ENCODE results near the gene NKIRAS1.
A peak's percentile ranks its signal among the peaks of the same experiment; 100 is the strongest.

Gene NKIRAS1

DNA sequence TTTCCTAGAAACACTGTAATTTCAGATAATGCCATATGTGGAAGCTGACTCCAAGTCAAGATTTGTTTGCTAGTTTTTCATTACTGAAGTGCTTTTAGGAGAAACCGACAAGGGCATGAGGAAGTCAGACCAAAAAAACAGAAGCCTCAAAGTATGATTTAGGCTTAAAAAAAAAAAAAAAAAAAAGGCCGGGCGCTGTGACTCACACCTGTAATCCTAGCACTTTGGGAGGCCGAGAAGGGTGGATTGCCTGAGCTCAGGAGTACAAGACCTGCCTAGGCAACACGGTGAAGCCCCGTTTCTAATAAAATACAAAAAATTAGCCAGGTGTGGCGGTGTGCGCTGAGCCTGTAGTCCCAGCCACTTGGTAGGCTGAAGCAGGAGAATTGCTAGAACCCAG lies 11.7 kb upstream of the NKIRAS1 start:
- no peak overlapping the region for H3K27ac ChIP-seq
- TF ChIP-seq ZFX (IDR thresholded peaks at IDR 0.05), result no peak
- TF ChIP-seq, protein P1, sequence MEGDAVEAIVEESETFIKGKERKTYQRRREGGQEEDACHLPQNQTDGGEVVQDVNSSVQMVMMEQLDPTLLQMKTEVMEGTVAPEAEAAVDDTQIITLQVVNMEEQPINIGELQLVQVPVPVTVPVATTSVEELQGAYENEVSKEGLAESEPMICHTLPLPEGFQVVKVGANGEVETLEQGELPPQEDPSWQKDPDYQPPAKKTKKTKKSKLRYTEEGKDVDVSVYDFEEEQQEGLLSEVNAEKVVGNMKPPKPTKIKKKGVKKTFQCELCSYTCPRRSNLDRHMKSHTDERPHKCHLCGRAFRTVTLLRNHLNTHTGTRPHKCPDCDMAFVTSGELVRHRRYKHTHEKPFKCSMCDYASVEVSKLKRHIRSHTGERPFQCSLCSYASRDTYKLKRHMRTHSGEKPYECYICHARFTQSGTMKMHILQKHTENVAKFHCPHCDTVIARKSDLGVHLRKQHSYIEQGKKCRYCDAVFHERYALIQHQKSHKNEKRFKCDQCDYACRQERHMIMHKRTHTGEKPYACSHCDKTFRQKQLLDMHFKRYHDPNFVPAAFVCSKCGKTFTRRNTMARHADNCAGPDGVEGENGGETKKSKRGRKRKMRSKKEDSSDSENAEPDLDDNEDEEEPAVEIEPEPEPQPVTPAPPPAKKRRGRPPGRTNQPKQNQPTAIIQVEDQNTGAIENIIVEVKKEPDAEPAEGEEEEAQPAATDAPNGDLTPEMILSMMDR (conservative IDR thresholded peaks at IDR 0.05), result no peak

DNA sequence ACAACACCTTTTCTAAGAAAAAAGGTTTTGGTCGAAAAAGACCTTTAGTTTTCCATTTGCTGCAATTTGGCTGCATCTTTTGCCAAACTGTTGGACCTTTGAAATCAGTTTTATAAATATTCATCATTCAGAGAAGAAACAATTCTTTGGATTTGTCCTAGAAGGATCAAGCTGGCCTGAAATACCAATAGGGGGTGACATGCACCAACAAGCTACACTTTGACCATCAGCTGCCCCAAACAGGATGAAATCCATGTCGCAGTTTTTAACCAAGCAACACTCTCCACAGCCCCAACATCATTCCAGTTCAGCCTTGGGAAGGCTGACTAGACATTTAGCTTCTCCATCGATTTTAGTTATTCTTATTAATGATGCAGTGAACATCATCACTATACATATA lies 9.9 kb upstream of the NKIRAS1 start:
- no peak overlapping the region for H3K27ac ChIP-seq
- TF ChIP-seq, protein P1 (conservative IDR thresholded peaks at IDR 0.05), result peak; percentile 24; the same call in 1 of the 2 replicates
- no peak for TF ChIP-seq ZFX (IDR thresholded peaks at IDR 0.05)

DNA sequence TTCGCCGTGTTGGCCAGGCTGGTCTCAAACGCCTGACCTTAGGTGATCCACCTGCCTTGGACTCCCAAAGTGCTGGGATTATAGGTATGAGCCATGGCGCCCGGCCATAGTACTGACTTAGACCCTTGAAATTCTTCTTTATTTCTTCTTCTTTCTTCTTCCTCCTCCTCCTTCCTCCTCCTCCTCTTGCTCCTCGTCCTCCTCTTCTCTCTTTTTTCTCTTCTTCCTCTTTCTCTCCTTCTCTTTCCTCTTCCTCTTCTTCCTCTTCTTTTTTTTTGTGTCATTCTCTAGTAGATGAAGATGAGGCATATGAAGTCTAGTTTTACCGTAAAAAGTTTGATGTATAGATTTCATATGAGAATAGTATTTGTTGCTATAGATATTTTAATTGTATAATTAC lies 9.5 kb upstream of the NKIRAS1 start:
- no peak for TF ChIP-seq ZFX (IDR thresholded peaks at IDR 0.05)
- TF ChIP-seq, protein P1 (conservative IDR thresholded peaks at IDR 0.05), result no peak
- no peak overlapping the region for H3K27ac ChIP-seq

DNA sequence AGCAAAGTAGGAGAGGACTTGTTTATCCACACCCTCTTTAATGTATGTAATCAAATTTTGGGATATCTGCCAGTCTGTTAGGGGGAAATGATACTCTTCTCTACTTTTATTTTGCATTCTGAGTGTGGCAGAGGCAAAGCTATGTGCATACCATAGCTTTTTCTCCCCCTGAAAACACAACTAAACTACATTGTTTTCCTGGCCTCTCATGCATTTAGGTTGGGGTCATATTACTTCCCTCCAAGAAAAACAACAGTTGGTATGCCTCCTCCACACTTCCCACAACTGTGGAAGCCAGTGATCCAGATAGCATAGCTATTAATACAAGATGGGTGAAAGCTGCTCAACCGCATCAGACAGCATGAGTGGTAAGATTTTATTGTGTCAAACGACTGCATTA lies 7.0 kb upstream of the NKIRAS1 start:
- no peak overlapping the region for H3K27ac ChIP-seq
- TF ChIP-seq, protein P1 (conservative IDR thresholded peaks at IDR 0.05), result no peak
- TF ChIP-seq ZFX (IDR thresholded peaks at IDR 0.05), result no peak

DNA sequence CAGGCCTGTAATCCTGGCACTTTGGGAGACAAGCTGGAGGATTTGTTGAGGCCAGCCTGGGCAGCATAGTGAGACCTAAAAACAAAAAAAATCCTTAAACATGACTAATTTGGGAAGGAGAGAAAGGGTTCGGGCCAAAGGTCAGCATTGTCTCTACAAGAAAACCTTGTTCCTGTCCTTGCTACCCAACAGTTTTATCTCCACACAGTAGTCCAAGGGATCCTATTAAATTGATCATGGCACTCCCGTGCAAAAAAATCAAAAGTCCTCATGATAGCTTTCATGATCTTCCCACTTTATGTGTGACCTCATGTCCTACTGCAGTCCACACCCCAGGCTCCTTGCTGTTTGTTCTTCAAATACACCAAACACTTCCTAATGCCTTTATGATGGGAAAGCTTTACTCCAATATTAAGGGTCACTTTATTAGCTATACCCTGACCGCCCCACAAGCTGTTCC lies 4.3 kb upstream of the NKIRAS1 start:
- no peak overlapping the region for H3K27ac ChIP-seq
- TF ChIP-seq, protein P1 (conservative IDR thresholded peaks at IDR 0.05), result no peak
- no peak for TF ChIP-seq ZFX (IDR thresholded peaks at IDR 0.05)

DNA sequence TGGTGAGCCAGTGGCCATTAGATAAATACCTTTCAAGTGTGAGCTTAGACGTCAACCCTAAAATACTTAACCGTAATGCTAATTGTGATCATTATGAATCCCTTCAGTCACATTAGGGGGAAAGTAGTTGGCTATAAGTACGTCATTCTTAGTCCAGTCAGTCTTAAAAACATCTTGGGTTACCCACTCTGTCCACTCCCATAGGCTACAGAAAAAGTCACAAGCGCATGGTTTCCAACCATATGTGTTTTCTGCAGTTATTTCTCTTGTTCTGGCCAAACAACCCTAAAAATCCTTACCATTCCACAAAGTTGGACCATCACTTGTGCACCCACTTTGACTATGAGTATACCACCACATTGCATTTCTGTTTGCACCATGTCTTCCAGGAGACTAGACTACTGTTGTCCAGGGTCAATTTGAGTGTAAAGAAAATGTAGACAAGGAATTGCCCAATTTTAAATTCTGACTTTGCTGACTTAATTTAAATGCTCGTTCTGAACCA lies 3.4 kb upstream of the NKIRAS1 start:
- TF ChIP-seq, protein P1 (conservative IDR thresholded peaks at IDR 0.05), result no peak
- no peak for TF ChIP-seq ZFX (IDR thresholded peaks at IDR 0.05)
- no peak overlapping the region for H3K27ac ChIP-seq

DNA sequence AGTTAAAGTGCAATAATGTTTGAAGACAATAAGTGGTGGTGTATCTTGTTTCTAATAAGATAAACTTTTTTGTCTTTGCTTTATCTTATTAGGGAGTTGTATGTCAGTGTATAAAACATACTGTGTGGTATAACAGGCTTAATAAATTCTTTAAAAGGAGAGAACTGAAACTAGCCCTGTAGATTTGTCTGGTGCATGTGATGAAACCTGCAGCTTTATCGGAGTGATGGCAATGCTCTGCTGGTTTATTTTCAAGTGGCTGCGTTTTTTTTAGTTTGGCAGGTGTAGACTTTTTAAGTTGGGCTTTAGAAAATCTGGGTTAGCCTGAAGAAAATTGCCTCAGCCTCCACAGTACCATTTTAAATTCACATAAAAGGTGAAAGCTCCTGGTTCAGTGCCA lies 2.8 kb upstream of the NKIRAS1 start:
- H3K27ac ChIP-seq, result no peak overlapping the region
- TF ChIP-seq, protein P1 (conservative IDR thresholded peaks at IDR 0.05), result no peak
- no peak for TF ChIP-seq ZFX (IDR thresholded peaks at IDR 0.05)

DNA sequence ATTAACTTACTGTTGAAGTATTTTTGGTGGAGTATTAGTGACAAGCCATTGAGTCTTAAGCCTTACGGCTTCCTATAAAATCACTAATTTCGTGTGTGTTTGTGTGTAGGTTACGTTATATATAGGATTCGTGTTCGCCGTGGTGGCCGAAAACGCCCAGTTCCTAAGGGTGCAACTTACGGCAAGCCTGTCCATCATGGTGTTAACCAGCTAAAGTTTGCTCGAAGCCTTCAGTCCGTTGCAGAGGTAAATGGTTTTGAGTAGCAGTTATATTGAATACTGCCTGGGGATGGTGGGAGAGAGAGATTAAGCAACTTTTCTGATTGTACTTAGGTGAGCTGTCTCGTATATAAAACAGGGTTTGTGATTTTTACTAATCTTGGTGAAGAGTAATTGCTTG lies 1.5 kb upstream of the NKIRAS1 start:
- H3K27ac ChIP-seq, result peak overlapping the region; percentile 98

DNA sequence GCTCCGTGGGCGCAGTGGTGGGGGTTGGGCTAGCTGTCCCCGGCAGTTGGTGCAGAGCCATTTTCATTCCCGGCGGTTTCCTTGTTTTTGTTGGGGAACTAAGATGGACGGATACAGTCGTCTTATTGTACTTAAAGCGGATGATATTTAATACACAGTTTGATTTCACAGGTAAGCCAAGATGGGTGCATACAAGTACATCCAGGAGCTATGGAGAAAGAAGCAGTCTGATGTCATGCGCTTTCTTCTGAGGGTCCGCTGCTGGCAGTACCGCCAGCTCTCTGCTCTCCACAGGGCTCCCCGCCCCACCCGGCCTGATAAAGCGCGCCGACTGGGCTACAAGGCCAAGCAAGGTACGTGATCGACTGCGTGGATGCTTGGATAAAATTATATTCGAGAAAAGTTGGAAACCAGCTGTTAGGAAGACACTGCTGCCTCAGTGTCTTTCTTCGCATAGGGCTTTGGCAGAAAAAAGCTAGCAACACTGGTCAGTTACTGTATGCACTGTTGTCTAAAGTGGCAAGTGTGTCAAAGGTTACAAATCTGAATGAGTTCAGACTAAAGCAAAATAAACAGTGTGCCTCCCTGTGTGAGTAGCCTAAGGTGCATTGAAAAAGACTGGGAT lies 1.0 kb upstream of the NKIRAS1 start:
- H3K27ac ChIP-seq, result peak overlapping the region; percentile 98

Measured in C4-2B (cell line).